Thyroid gland (tissue), 4 donors: ENCODE measurements around the gene C14orf39. TPM values are rescaled to one million over a fixed set of nuclear protein-coding genes. Genes with fewer than 3 reads are reported as not detected.

Experiments used
- DNase-seq, 2 donors: peaks; one replicate each; pipeline ENCODE4 v3.0.0-alpha.2; 2019
- H3K27ac ChIP-seq, 3 donors: fragments of 200-600 bp; sonication (generic); 1 replicate in 2 of 3; 2 replicates in 1 of 3; pipeline ENCODE4 v1.5.1; 2016 to 2019; ENCODE audit warnings: mild to moderate bottlenecking in 1 of 3, moderate library complexity in 1 of 3
- H3K27me3 ChIP-seq: fragments of 200-600 bp; sonication (generic); one replicate; pipeline ENCODE4 v1.5.1; 2019
- H3K36me3 ChIP-seq, 2 donors: fragments of 200-600 bp; sonication (generic); one replicate each; pipeline ENCODE4 v1.5.1; 2016 to 2019
- H3K4me1 ChIP-seq, 2 donors: fragments of 200-600 bp; sonication (generic); one replicate each; pipeline ENCODE4 v1.5.1; 2017 to 2019
- H3K4me3 ChIP-seq, 3 donors: fragments of 200-600 bp; sonication (generic); replicated peaks in 1 of 3; 1 replicate in 2 of 3; 2 replicates in 1 of 3; pipeline ENCODE4 v1.5.1; 2016; ENCODE audit warnings: mild to moderate bottlenecking in 1 of 3
- H3K9me3 ChIP-seq: fragments of 200-600 bp; sonication (generic); one replicate; pipeline ENCODE4 v1.5.1; 2017
- CTCF ChIP-seq, 6 experiments: fragments of 200-600 bp in 3 of 6; fragments of 450-650 bp in 3 of 6; sonication (generic) in 3 of 6; IDR thresholded peaks; one replicate each; pipeline ENCODE4 v1.5.1; 2016 to 2019; ENCODE audit warnings: antibody characterized with exemption in 6 of 6, mild to moderate bottlenecking in 2 of 6, inconsistent platforms in 1 of 6, moderate library complexity in 1 of 6
- POLR2A ChIP-seq, 2 donors: fragments of 450-650 bp; IDR thresholded peaks; one replicate each; pipeline ENCODE4 v1.6.1; 2017; ENCODE audit warnings: antibody characterized with exemption in 2 of 2, mild to moderate bottlenecking in 2 of 2, moderate library complexity in 1 of 2
- WGBS, 2 donors: methylation state at CpG; one replicate each; pipeline ENCODE4 v1.1.5; 2017; 5-methylcytosine and 5-hydroxymethylcytosine counted together
- intact Hi-C: fragments of 100-400 bp; cut with DNase I; formaldehyde crosslinking; loops from one replicate; pipeline ENCODE4 v1.15.1; 2023
- total RNA-seq, 4 donors: library from RNA; depleted of rRNA; stranded (reverse); fragments of >200 nt; gene quantifications; one replicate each; pipeline ENCODE4 v1.2.3, GENCODE V29; 2016

Gene C14orf39
- total RNA-seq, 4 donors from 2014 or later = 0.13 to 0.56 TPM; not detected in 2

GRCh38 chr14:60509438-60510253 lies 23.8 kb upstream of the C14orf39 start:
- Histone ChIP-seq H3K4me3 (no peak overlapping the region), H3K9me3 (no peaks in the 10 kb centered on the region), H3K27ac (no peak overlapping the region), H3K36me3 (no peaks in the 10 kb centered on the region), H3K27me3 (peaks cover 72% of the 10 kb centered on the region), H3K4me1 (peaks cover 14 to 33% of the 10 kb centered on the region in 2 donors)
- intact Hi-C loops = no loop called here
- no peak for TF ChIP-seq CTCF (IDR thresholded peaks at IDR 0.05)
- TF ChIP-seq POLR2A (IDR thresholded peaks at IDR 0.05) = no peak
- 11 to 16% methylated on average over 38 to 49 of the region's 58 CpGs for WGBS, 2 donors
- DNase-seq = no peak

GRCh38 chr14:60508707-60509437 lies 23.0 kb upstream of the C14orf39 start, which contains the start of gene SIX6:
SIX6 (plus strand) TSS chr14:60509146; CDS start chr14:60509399, 253 bp downstream.
- H3K4me1 ChIP-seq = peaks cover 14 to 29% of the 10 kb centered on the region in 2 donors

GRCh38 chr14:60508363-60508706 lies 22.5 kb upstream of the C14orf39 start:
- WGBS, 2 donors = 4 to 19% methylated on average over 5 of the region's 5 CpGs
- Histone ChIP-seq H3K4me3 (no peak overlapping the region), H3K4me1 (peaks cover 14 to 29% of the 10 kb centered on the region in 2 donors), H3K9me3 (no peaks in the 10 kb centered on the region), H3K36me3 (no peaks in the 10 kb centered on the region), H3K27ac (no peak overlapping the region), H3K27me3 (peaks cover 66% of the 10 kb centered on the region)
- no peak for DNase-seq
- no peak for TF ChIP-seq CTCF (IDR thresholded peaks at IDR 0.05)
- TF ChIP-seq POLR2A (IDR thresholded peaks at IDR 0.05) = no peak
- intact Hi-C loops = no loop called here

More at GRCh38 chr14:60508707-60509437, 23.0 kb upstream of the C14orf39 start, which contains the start of gene SIX6:
- Histone ChIP-seq H3K36me3 (no peaks in the 10 kb centered on the region), H3K9me3 (no peaks in the 10 kb centered on the region), H3K4me3 (no peak within 1 kb of the TSS), H3K27me3 (peaks cover 68% of the 10 kb centered on the region), H3K27ac (no peak within 1 kb of the TSS)
- no peak for TF ChIP-seq POLR2A (IDR thresholded peaks at IDR 0.05)
- no peak for TF ChIP-seq CTCF (IDR thresholded peaks at IDR 0.05)
- 2 to 13% methylated on average over 19 to 23 of the region's 55 CpGs for WGBS, 2 donors
- intact Hi-C loops = no loop called here
- DNase-seq = no peak

DNA sequence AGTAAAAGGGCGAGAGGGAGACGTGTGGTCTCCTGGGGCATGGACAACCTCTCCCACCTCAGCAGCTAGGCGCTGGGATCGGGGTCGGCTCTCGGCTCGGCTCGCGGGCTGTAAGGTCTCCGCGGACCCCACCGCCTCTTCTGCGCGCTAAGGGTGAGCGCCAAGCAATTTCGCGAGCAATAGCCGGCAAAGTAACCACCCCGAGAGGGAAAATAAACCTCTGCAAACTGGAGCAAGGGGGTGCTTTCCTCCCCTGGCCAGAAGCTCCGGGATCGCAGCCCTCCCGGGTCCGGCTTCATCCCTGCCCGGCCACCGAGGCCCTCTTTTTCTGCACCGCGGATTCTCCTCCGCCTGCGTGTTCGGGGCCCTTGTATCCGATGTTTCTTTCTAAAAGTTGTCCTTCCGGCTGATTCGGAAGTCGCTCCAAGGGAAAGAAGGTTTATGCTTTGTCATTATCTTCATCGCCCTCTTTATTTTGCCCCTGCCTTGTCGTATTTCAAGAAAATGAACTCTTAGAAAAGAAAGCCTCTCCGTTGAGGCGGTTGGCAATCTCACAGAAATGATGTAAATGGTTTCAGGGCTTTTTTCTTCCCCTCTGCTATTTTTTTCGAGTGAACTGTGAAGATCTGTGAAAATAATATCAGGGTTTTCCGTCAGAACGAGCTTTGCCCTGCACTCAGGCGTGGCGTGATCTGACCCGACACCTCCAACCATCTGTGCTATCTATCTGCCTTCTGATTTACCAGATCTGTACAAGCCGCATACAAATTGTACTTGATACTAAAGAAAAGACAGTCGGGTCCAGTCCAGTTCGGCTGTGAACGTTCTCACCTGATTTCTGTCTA lies 21.3 kb upstream of the C14orf39 start:
- Histone ChIP-seq H3K4me1 (peaks cover 14 to 29% of the 10 kb centered on the region in 2 donors), H3K9me3 (no peaks in the 10 kb centered on the region), H3K4me3 (no peak overlapping the region), H3K27ac (no peak overlapping the region), H3K36me3 (no peaks in the 10 kb centered on the region), H3K27me3 (peaks cover 62% of the 10 kb centered on the region)
- 11 to 16% methylated on average over 32 to 39 of the region's 48 CpGs for WGBS, 2 donors
- intact Hi-C loops = no loop called here
- TF ChIP-seq POLR2A (IDR thresholded peaks at IDR 0.05) = no peak
- TF ChIP-seq CTCF (IDR thresholded peaks at IDR 0.05) = no peak
- DNase-seq = no peak
